GM12892 (cell line): ENCODE results near the gene CACNA2D4.

Experiments
- POLR2A ChIP-seq: IDR thresholded peaks from 2 replicates; pipeline ENCODE4 v1.6.1; 2011; ENCODE audit warnings: low read depth, low read length, control low read depth
- POLR2AphosphoS5 ChIP-seq: IDR thresholded peaks from 2 replicates; pipeline ENCODE4 v1.6.1; 2011; ENCODE audit warnings: low read depth, low read length, control low read depth
- TAF1 ChIP-seq: IDR thresholded peaks from 2 replicates; pipeline ENCODE4 v1.6.1; 2011; ENCODE audit warnings: low read depth, mild to moderate bottlenecking, control low read depth, low read length, borderline replicate concordance

DNA sequence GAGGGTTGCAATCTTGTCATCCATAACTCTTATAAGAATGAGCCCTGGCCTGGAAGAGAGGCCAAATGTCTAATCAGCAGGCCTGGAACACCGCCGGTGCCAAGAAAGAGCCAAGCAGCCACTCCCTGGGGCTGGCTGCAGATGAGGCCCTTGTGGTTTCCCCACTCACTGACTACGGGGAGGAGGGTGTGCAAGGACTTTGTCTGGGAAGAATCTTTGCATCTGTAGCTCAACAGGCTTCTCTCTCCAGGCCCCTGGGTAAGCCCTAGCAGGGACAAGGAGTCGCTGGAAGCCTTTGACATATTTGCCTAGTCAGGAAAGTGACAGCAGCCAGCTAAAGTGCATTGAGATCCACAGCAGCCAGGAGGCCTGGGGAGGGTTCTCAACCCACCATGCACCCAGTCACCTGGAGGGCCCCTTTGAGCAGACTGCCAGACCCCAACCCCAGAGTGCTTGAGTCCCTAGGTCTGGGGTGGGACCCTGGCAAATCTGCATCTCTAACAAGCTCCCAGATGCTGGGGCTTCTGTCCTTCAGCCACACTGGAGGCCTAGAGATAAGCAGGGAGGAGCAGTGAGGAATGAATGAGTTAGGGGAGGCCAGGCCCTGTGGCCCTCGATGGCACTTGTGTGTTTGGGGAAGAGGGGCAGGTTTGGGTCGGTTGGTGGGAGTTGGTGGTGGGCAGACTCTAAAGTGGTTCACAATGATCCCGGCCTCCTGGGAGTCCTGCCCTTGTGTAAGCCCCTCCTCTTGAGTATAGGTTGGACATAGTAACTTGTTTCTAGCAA lies 112.0 kb downstream of the CACNA2D4 start:
- TF ChIP-seq TAF1 (no peak), POLR2AphosphoS5 (no peak), POLR2A (no peak)
